Activated naive CD8-positive, alpha-beta T cell treated with anti-CD3 and anti-CD28 coated beads, Interleukin-2, amount 10 ng/mL, durations not matched to agents 7 days and 5 days (primary cell): ENCODE measurements around the gene G6PC1. TPM values are rescaled to one million over a fixed set of nuclear protein-coding genes. Genes with fewer than 3 reads are reported as not detected.
"Not testable (repeated sequence)": the region's sequence is repeated elsewhere in the genome, so short reads cannot be mapped to it uniquely, and the experiment has no call there.

Experiments used
- ATAC-seq: fragments of 150-1000 bp; cut with Tn5 transposase; one replicate; pipeline ENCODE4 v1.10.0; 2021; ENCODE audit warnings: low read depth, moderate library complexity
- POLR2A ChIA-PET: fragments of 350-600 bp; sonication (Branson Sonifier 250); formaldehyde crosslinking; loops from one replicate; lab custom pipeline; 2021; ENCODE audit warnings: antibody characterized with exemption; lab: Charles Lee
- DNase-seq: peaks from one replicate; pipeline ENCODE4 v3.0.0; 2021
- H3K27ac Mint-ChIP-seq: one replicate; pipeline ENCODE4 v1.8.0; 2022; ENCODE audit warnings: mild to moderate bottlenecking, mixed read lengths
- H3K27me3 Mint-ChIP-seq: one replicate; pipeline ENCODE4 v1.8.0; 2022; ENCODE audit warnings: mild to moderate bottlenecking, moderate library complexity, mixed read lengths
- H3K36me3 Mint-ChIP-seq: one replicate; pipeline ENCODE4 v1.8.0; 2021; ENCODE audit warnings: mild to moderate bottlenecking, mixed read lengths
- H3K4me1 Mint-ChIP-seq: one replicate; pipeline ENCODE4 v1.8.0; 2021; ENCODE audit warnings: mixed read lengths
- H3K4me3 Mint-ChIP-seq: one replicate; pipeline ENCODE4 v1.8.0; 2022; ENCODE audit warnings: mild to moderate bottlenecking, moderate library complexity, mixed read lengths
- H3K9me3 Mint-ChIP-seq: one replicate; pipeline ENCODE4 v1.8.0; 2021; ENCODE audit warnings: mixed read lengths
- total RNA-seq, 2 experiments: library from RNA; stranded (reverse); gene quantifications; one replicate each; pipeline ENCODE4 v1.2.3, GENCODE V29; 2021

Gene G6PC1
- total RNA-seq: not detected

GRCh38 chr17:42900460-42901331, at the start of gene G6PC1:
G6PC1 (plus strand) TSS chr17:42900799; CDS start chr17:42900877, 78 bp downstream.
- no peaks in the 10 kb centered on the region for H3K9me3 Mint-ChIP-seq
- H3K4me3 Mint-ChIP-seq: no peak within 1 kb of the TSS
- peaks cover 10% of the 10 kb centered on the region for H3K27me3 Mint-ChIP-seq
- ATAC-seq: no peak
- H3K27ac Mint-ChIP-seq: no peak within 1 kb of the TSS
- DNase-seq: no peak
- POLR2A ChIA-PET: interaction anchor here (0.6 kb wide), 1 partner anchor 157 kb away, joined by 3 read pairs; no protein-coding TSS in a partner anchor
- H3K4me1 Mint-ChIP-seq: no peaks in the 10 kb centered on the region
- no peaks in the 10 kb centered on the region for H3K36me3 Mint-ChIP-seq

- DNase-seq: no peak
- no peaks in the 10 kb centered on the region for H3K36me3 Mint-ChIP-seq
- no peaks in the 10 kb centered on the region for H3K9me3 Mint-ChIP-seq
- H3K4me3 Mint-ChIP-seq: no peak within 1 kb of the TSS
- POLR2A ChIA-PET: no interaction called here
- H3K27ac Mint-ChIP-seq: no peak within 1 kb of the TSS
- H3K27me3 Mint-ChIP-seq: no peaks in the 10 kb centered on the region
- no peak for ATAC-seq
- H3K4me1 Mint-ChIP-seq: peaks cover 2% of the 10 kb centered on the region
Measured at GRCh38 chr17:42850954-42851353, 49.6 kb upstream of the G6PC1 start, which contains the start of gene AOC3. AOC3 (plus strand) TSS chr17:42851199; CDS start chr17:42851344, 145 bp downstream.

- H3K27me3 Mint-ChIP-seq, H3K36me3 Mint-ChIP-seq, H3K4me1 Mint-ChIP-seq, H3K4me3 Mint-ChIP-seq, H3K27ac Mint-ChIP-seq, POLR2A ChIA-PET, ATAC-seq, H3K9me3 Mint-ChIP-seq: not testable (repeated sequence)
- DNase-seq: peak; percentile 16
Measured at GRCh38 chr17:42851371-42852240, 49.0 kb upstream of the G6PC1 start.

- POLR2A ChIA-PET: no interaction called here
- no peaks in the 10 kb centered on the region for H3K36me3 Mint-ChIP-seq
- DNase-seq (no peak), ATAC-seq (no peak)
- no peak overlapping the region for H3K4me3 Mint-ChIP-seq
- no peaks in the 10 kb centered on the region for H3K27me3 Mint-ChIP-seq
- no peaks in the 10 kb centered on the region for H3K9me3 Mint-ChIP-seq
- no peaks in the 10 kb centered on the region for H3K4me1 Mint-ChIP-seq
- no peak overlapping the region for H3K27ac Mint-ChIP-seq
Measured at GRCh38 chr17:42852351-42852750, 48.2 kb upstream of the G6PC1 start.

DNA sequence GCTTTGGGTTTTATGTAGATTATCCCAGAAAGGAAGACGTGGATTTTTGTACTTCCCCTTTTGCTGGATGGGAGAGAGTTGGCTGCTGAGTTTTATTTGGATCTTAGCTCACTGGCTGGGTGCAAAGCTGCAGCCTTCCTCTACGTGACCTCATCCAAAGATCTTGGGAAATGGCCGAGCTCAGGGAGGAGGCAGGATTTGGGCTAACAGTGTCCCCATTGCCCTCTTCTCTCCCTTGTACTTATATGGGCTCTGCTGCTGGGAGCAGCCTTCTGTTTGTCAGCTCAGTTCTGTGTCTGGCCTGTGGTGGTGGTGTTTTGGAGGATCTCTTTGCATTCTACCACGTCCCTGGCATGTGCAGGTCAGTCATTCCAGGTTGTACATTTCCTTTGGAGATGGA, 47.6 kb upstream of the G6PC1 start:
- Mint-ChIP-seq H3K4me3 (no peak overlapping the region), H3K4me1 (no peaks in the 10 kb centered on the region), H3K27ac (no peak overlapping the region), H3K36me3 (no peaks in the 10 kb centered on the region), H3K27me3 (no peaks in the 10 kb centered on the region), H3K9me3 (no peaks in the 10 kb centered on the region)
- POLR2A ChIA-PET: no interaction called here
- DNase-seq (no peak), ATAC-seq (no peak)

DNA sequence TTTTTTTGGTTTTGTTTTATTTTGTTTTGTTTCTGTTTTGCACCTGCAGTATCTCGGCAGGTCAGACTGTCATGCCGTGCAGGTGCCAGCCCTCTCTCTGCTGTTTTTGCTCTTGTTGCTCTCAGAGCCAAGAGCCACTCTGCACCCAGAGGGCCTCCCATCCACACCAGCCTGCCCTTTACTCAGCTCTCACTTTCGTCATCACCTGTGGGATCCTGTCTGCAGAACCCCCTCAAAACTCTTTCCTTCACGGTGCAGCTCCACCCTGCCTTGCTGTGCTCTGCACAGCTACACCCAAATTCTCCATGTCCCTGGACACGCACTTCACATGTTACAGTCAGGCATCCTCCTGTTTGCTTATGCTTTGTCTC, 47.0 kb upstream of the G6PC1 start:
- POLR2A ChIA-PET: no interaction called here
- H3K36me3 Mint-ChIP-seq: no peaks in the 10 kb centered on the region

DNA sequence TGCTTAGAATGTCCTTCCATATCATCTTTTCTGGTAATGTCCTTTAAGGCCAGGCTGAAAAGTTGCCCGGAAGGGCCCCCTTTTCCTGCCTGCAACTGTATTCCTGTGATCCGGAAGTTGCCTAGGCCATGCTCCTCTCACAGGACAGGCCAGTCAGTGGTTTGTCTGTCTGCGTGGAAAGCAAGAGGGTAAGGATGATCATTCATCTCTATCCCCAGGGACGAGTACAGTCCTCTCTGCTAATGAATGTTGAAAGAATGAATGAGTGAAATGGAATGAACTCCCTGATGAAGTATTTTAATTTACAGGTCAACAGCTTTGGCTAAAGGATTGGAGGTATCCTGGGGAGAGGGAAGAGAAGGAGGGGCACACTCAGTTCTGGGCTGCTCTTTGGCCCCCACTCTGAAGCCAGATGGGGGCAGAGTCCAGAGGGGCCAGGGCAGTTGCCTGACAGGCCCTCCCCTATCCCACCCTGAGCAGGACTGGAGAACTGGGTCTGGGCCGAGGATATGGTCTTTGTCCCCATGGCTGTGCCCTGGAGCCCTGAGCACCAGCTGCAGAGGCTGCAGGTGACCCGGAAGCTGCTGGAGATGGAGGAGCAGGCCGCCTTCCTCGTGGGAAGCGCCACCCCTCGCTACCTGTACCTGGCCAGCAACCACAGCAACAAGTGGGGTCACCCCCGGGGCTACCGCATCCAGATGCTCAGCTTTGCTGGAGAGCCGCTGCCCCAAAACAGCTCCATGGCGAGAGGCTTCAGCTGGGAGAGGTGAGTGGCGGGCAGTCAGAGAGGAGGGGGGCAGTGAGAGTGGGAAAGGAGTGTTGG, 46.4 kb upstream of the G6PC1 start:
- POLR2A ChIA-PET: no interaction called here

More for the DNA sequence above, 47.0 kb upstream of the G6PC1 start:
- ATAC-seq (no peak), DNase-seq (no peak)
- Mint-ChIP-seq H3K4me1 (no peaks in the 10 kb centered on the region), H3K27me3 (no peaks in the 10 kb centered on the region), H3K4me3 (no peak overlapping the region), H3K27ac (no peak overlapping the region), H3K9me3 (no peaks in the 10 kb centered on the region)

DNA sequence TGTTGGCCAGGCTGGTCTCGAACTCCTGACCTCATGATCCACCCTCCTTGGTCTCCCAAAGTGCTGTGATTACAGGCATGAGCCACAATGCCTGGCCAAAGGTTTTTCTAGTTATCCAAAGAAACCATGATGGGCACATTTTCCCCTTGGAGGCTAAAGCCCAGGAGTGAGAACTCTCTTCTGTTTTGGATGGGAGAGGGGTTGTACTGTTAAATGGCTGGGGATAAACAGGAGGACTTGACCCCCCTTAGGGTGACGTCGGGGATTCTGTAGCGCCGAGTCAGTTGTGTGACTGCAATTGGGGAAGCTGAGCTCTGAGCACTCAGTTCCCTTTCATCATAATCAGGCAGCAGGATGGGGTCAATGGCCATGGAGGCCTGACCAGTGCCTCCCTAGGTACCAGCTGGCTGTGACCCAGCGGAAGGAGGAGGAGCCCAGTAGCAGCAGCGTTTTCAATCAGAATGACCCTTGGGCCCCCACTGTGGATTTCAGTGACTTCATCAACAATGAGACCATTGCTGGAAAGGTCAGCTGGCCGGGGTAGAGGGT, 45.5 kb upstream of the G6PC1 start:
- H3K9me3 Mint-ChIP-seq: no peaks in the 10 kb centered on the region
- no peak for DNase-seq
- H3K4me1 Mint-ChIP-seq: no peaks in the 10 kb centered on the region
- POLR2A ChIA-PET: no interaction called here
- H3K27ac Mint-ChIP-seq: no peak overlapping the region
- ATAC-seq: no peak
- H3K27me3 Mint-ChIP-seq: no peaks in the 10 kb centered on the region
- no peaks in the 10 kb centered on the region for H3K36me3 Mint-ChIP-seq
- no peak overlapping the region for H3K4me3 Mint-ChIP-seq

More for the DNA sequence above, 46.4 kb upstream of the G6PC1 start:
- DNase-seq (no peak), ATAC-seq (no peak)
- Mint-ChIP-seq H3K4me3 (no peak overlapping the region), H3K4me1 (no peaks in the 10 kb centered on the region), H3K27ac (no peak overlapping the region), H3K27me3 (no peaks in the 10 kb centered on the region), H3K36me3 (no peaks in the 10 kb centered on the region), H3K9me3 (no peaks in the 10 kb centered on the region)

DNA sequence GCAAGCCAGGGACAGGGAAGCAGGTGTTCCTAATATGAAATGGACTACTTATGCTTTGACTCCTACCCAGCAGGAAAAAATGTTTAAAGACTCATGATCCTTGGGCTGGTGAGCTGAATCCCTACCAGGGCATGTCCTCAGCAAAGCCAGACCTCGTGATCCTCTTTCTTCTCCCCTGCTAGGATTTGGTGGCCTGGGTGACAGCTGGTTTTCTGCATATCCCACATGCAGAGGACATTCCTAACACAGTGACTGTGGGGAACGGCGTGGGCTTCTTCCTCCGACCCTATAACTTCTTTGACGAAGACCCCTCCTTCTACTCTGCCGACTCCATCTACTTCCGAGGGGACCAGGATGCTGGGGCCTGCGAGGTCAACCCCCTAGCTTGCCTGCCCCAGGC, 44.5 kb upstream of the G6PC1 start:
- H3K27me3 Mint-ChIP-seq, H3K36me3 Mint-ChIP-seq, ATAC-seq, H3K27ac Mint-ChIP-seq, H3K4me3 Mint-ChIP-seq, POLR2A ChIA-PET, H3K4me1 Mint-ChIP-seq, H3K9me3 Mint-ChIP-seq, DNase-seq: not testable (repeated sequence)

GRCh38 chr17:42856516-42856915, 44.1 kb upstream of the G6PC1 start:
- H3K36me3 Mint-ChIP-seq, H3K27me3 Mint-ChIP-seq, H3K4me1 Mint-ChIP-seq, ATAC-seq, H3K9me3 Mint-ChIP-seq, DNase-seq, H3K27ac Mint-ChIP-seq, POLR2A ChIA-PET, H3K4me3 Mint-ChIP-seq: not testable (repeated sequence)

GRCh38 chr17:42857389-42857788, 43.2 kb upstream of the G6PC1 start:
- Mint-ChIP-seq H3K27ac (no peak overlapping the region), H3K4me3 (no peak overlapping the region), H3K36me3 (no peaks in the 10 kb centered on the region), H3K9me3 (no peaks in the 10 kb centered on the region), H3K27me3 (no peaks in the 10 kb centered on the region), H3K4me1 (no peaks in the 10 kb centered on the region)
- DNase-seq (no peak), ATAC-seq (no peak)
- POLR2A ChIA-PET: no interaction called here

DNA sequence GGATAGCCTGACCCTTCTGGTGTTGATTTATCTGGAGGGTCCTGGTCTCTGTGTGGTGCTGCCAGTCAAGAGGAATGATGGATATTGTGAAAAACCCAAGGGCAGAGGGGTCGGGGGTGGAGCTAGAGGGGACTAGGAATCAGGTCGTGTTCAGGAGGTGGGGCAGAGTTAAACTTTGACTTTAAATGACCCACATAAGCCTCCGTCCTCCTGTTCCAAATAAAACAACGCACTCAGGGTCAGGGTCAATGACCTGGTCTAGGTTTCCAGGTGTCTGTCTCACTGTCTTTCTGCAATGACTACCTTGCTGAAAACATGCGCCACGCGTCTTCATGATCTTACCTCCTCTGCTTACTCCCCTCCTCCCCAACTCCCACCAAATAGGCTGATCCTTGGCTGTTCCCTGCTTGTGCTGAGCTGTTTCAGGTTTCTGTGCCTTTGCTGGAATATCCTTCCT, 34.9 kb upstream of the G6PC1 start:
- Mint-ChIP-seq H3K27ac (no peak overlapping the region), H3K27me3 (peaks cover 10% of the 10 kb centered on the region), H3K4me1 (no peaks in the 10 kb centered on the region), H3K4me3 (no peak overlapping the region), H3K9me3 (peaks cover 4% of the 10 kb centered on the region), H3K36me3 (no peaks in the 10 kb centered on the region)
- DNase-seq: no peak
- POLR2A ChIA-PET: no interaction called here
- no peak for ATAC-seq

- no peak for DNase-seq
- POLR2A ChIA-PET: no interaction called here
- ATAC-seq: no peak
- no peak overlapping the region for H3K27ac Mint-ChIP-seq
- H3K4me1 Mint-ChIP-seq: no peaks in the 10 kb centered on the region
- no peak overlapping the region for H3K4me3 Mint-ChIP-seq
- peaks cover 10% of the 10 kb centered on the region for H3K27me3 Mint-ChIP-seq
- H3K36me3 Mint-ChIP-seq: no peaks in the 10 kb centered on the region
- H3K9me3 Mint-ChIP-seq: peaks cover 4% of the 10 kb centered on the region
Measured at GRCh38 chr17:42866216-42866615, 34.4 kb upstream of the G6PC1 start.
